ENCODE data around the gene EXOSC5. TPM values are rescaled to one million over a fixed set of nuclear protein-coding genes. Genes with fewer than 3 reads are reported as not detected.

Gene EXOSC5
- total RNA-seq, 1 donor from 2014 or later: 15.2 TPM

GRCh38 chr19:41430922-41431321 is 33.8 kb upstream of the EXOSC5 start:
- intact Hi-C loops (cut with DNase I): no loop called here
- no peak overlapping the region for H3K27ac ChIP-seq
- TF ChIP-seq POLR2A (IDR thresholded peaks at IDR 0.05): no peak
- TF ChIP-seq CTCF (IDR thresholded peaks at IDR 0.05): no peak
- TF ChIP-seq POLR2AphosphoS5 (IDR thresholded peaks at IDR 0.05; ENCODE audit: insufficient read depth in 1 of 2, low read depth in 1 of 2): no peak

DNA sequence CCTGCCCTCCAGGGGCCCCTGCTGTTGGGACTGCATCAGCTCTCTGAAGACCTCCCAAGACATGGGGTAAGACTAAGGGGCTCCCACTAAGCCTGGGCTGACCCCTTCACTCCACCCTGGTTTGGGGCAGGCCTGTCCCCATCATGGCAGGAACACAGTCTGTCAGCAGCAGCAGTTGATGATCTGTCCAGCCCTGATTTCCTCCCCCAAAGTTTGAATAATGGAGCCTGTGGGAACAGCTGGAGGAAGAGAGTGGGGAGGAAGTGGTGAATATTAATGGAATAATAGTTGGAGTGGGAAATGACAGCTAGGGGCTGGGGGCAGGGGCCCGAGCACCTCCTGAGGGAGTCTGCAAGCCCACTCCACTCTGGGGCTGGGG is 31.3 kb upstream of the EXOSC5 start:
- TF ChIP-seq POLR2AphosphoS5 (IDR thresholded peaks at IDR 0.05; ENCODE audit: insufficient read depth in 1 of 2, low read depth in 1 of 2) (no peak), CTCF (IDR thresholded peaks at IDR 0.05) (no peak), POLR2A (IDR thresholded peaks at IDR 0.05) (no peak)
- no peak for DNase-seq (ENCODE audit: extremely low spot score in 2 of 2)
- Histone ChIP-seq H3K4me3 (peak overlapping the region; percentile 54 to 61), H3K27me3 (no peaks in the 10 kb centered on the region), H3K9me3 (no peaks in the 10 kb centered on the region), H3K4me1 (peaks cover 46% of the 10 kb centered on the region), H3K36me3 (peaks cover 0 to 38% of the 10 kb centered on the region in 2 donors), H3K27ac (peak overlapping the region; percentile 90)
- intact Hi-C loops (cut with DNase I): no loop called here

More at GRCh38 chr19:41430922-41431321, 33.8 kb upstream of the EXOSC5 start:
- no peaks in the 10 kb centered on the region for H3K27me3 ChIP-seq
- DNase-seq (ENCODE audit: extremely low spot score in 2 of 2): no peak
- H3K36me3 ChIP-seq: peaks cover 0 to 21% of the 10 kb centered on the region in 2 donors
- H3K4me3 ChIP-seq: no peak overlapping the region
- peaks cover 30% of the 10 kb centered on the region for H3K4me1 ChIP-seq
- no peaks in the 10 kb centered on the region for H3K9me3 ChIP-seq

DNA sequence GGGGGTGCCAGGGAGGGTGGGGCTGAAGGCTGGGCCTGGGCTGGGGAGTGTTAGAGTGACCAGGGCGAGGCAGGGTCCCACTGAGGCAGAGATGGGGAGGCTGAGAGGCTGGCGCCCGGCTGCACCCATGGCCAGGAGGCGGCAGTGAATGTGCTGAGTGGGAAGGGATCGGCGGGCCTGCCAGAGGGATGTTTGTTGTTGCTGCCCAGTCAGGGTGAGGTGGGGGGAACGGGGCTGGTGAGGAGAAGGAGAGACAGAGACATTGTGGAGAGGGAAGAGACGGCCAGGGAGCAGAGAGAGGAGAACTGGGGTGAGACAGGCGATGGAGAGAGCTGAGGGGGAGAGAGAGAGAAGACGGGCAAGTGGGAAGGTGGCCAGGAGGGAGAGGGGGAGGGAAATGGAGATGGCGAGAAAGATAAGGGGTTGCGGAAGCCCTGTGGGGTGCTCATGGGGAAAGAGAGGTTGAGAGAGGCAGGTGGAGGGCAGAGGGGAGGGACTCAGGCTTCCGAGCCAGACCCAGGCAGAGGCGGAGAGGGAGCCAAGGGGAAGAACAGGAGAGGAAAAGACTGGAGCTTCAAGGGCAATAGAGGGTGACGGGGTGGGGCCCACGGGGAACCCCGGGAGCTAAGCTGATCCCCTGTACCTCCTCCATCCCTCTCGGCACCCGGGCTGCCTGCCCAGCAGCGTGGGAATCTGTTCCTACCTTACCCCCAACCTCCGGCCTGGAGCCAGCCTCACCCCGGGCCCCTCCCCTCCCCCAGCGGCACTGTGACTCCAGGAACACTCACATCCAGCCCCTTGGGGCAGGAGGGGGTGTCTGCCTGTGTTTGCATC is 30.7 kb upstream of the EXOSC5 start:
- Histone ChIP-seq H3K27me3 (no peaks in the 10 kb centered on the region), H3K36me3 (peaks cover 2 to 38% of the 10 kb centered on the region in 2 donors), H3K9me3 (no peaks in the 10 kb centered on the region), H3K27ac (peak overlapping the region; percentile 90), H3K4me1 (peaks cover 46% of the 10 kb centered on the region), H3K4me3 (peak overlapping the region; percentile 54 to 61)
- no peak for TF ChIP-seq POLR2A (IDR thresholded peaks at IDR 0.05)
- no peak for TF ChIP-seq POLR2AphosphoS5 (IDR thresholded peaks at IDR 0.05; ENCODE audit: insufficient read depth in 1 of 2, low read depth in 1 of 2)
- no peak for TF ChIP-seq CTCF (IDR thresholded peaks at IDR 0.05)
- intact Hi-C loops (cut with DNase I): no loop called here
- DNase-seq (ENCODE audit: extremely low spot score in 2 of 2): no peak

DNA sequence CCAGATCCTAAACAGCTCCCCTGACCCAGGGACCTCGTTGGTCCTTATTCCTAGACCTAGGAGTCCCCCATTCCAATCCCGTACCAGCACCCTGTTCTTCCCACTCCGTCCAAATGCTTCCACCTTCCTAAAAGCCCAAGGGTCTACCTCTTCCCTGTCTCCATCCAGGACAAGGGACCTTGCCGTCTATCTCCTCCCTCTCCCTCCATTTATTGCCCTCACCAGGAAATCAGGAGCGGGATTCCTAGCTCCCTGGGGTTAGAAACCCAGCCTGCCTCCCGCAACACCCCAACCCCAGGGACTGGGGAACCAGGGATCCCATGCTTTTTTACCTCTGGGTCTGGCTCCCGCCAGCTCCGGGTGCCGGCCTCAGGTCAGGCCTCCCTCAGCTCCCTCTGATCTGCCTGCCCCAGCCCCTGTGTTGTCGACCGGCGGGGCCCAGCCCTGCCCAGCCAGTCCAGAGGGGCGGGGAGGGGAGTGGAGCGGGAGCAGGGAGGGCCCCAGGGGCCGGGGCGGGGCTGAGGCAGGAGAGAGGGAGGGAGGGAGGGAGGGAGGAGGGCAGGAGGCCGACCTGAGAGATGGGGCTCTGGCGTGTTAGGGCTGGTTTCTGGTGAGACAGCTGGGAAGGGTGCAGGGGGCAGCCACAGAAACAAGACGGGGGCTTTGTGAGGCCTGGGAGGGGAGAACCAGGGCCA is 29.9 kb upstream of the EXOSC5 start, which contains the start of gene B3GNT8:
Gene B3GNT8 (minus strand): TSS at position 423 of the 695 bp plus-strand sequence. CDS start 596 bp downstream, outside the sequence.
- no peaks in the 10 kb centered on the region for H3K9me3 ChIP-seq
- H3K4me3 ChIP-seq: peak within 1 kb of the TSS; percentile 54 to 61
- H3K4me1 ChIP-seq: peaks cover 46% of the 10 kb centered on the region
- H3K27me3 ChIP-seq: no peaks in the 10 kb centered on the region
- H3K36me3 ChIP-seq: peaks cover 6 to 38% of the 10 kb centered on the region in 2 donors
- H3K27ac ChIP-seq: peak within 1 kb of the TSS; percentile 90
- DNase-seq (ENCODE audit: extremely low spot score in 2 of 2): no peak
- TF ChIP-seq POLR2AphosphoS5 (IDR thresholded peaks at IDR 0.05; ENCODE audit: insufficient read depth in 1 of 2, low read depth in 1 of 2) (peak; percentile 24 to 94), POLR2A (IDR thresholded peaks at IDR 0.05) (peak in 1 of 2 donors; percentile 64), CTCF (IDR thresholded peaks at IDR 0.05) (no peak)
- intact Hi-C loops (cut with DNase I): no loop called here
